Measurements from ENCODE around the gene NR2F6.

- TF ChIP-seq, protein P1, sequence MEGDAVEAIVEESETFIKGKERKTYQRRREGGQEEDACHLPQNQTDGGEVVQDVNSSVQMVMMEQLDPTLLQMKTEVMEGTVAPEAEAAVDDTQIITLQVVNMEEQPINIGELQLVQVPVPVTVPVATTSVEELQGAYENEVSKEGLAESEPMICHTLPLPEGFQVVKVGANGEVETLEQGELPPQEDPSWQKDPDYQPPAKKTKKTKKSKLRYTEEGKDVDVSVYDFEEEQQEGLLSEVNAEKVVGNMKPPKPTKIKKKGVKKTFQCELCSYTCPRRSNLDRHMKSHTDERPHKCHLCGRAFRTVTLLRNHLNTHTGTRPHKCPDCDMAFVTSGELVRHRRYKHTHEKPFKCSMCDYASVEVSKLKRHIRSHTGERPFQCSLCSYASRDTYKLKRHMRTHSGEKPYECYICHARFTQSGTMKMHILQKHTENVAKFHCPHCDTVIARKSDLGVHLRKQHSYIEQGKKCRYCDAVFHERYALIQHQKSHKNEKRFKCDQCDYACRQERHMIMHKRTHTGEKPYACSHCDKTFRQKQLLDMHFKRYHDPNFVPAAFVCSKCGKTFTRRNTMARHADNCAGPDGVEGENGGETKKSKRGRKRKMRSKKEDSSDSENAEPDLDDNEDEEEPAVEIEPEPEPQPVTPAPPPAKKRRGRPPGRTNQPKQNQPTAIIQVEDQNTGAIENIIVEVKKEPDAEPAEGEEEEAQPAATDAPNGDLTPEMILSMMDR (conservative IDR thresholded peaks at IDR 0.05; ENCODE audit: low read depth in 2 of 2), result no peak
- TF ChIP-seq POLR2AphosphoS5 (IDR thresholded peaks at IDR 0.05; ENCODE audit: low read depth), result no peak
- TF ChIP-seq STAT1 (IDR thresholded peaks at IDR 0.05; ENCODE audit: unreplicated experiment), result no peak
- TF ChIP-seq EZH2 (IDR thresholded peaks at IDR 0.05; ENCODE audit: low read depth, unreplicated experiment), result no peak
- TF ChIP-seq EZH2phosphoT487 (IDR thresholded peaks at IDR 0.05; ENCODE audit: unreplicated experiment), result no peak
- no peak for TF ChIP-seq NANOG (IDR thresholded peaks at IDR 0.05; ENCODE audit: borderline replicate concordance)
- TF ChIP-seq ETS1 (IDR thresholded peaks at IDR 0.05), result no peak
- TF ChIP-seq, protein P2, sequence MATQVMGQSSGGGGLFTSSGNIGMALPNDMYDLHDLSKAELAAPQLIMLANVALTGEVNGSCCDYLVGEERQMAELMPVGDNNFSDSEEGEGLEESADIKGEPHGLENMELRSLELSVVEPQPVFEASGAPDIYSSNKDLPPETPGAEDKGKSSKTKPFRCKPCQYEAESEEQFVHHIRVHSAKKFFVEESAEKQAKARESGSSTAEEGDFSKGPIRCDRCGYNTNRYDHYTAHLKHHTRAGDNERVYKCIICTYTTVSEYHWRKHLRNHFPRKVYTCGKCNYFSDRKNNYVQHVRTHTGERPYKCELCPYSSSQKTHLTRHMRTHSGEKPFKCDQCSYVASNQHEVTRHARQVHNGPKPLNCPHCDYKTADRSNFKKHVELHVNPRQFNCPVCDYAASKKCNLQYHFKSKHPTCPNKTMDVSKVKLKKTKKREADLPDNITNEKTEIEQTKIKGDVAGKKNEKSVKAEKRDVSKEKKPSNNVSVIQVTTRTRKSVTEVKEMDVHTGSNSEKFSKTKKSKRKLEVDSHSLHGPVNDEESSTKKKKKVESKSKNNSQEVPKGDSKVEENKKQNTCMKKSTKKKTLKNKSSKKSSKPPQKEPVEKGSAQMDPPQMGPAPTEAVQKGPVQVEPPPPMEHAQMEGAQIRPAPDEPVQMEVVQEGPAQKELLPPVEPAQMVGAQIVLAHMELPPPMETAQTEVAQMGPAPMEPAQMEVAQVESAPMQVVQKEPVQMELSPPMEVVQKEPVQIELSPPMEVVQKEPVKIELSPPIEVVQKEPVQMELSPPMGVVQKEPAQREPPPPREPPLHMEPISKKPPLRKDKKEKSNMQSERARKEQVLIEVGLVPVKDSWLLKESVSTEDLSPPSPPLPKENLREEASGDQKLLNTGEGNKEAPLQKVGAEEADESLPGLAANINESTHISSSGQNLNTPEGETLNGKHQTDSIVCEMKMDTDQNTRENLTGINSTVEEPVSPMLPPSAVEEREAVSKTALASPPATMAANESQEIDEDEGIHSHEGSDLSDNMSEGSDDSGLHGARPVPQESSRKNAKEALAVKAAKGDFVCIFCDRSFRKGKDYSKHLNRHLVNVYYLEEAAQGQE (IDR thresholded peaks at IDR 0.05; ENCODE audit: unreplicated experiment), result no peak
- no peak for TF ChIP-seq CREB1 (CRISPR knock-in tag; IDR thresholded peaks at IDR 0.05; ENCODE audit: low read depth)
Observed at GRCh38 chr19:17242431-17243208, 3.1 kb downstream of the NR2F6 start.

All from GM23338 (cell line).